M059J (cell line): Measurements from ENCODE around the gene PDE3B. TPM values are rescaled to one million over a fixed set of nuclear protein-coding genes. Genes with fewer than 3 reads are reported as not detected.
"Not testable (repeated sequence)": the region's sequence is repeated elsewhere in the genome, so short reads cannot be mapped to it uniquely, and the experiment has no call there.

ENCODE experiments used
- DNase-seq: peaks from one replicate; pipeline ENCODE4 v3.0.0-alpha.2; 2012; ENCODE audit warnings: low read depth
- total RNA-seq: library from RNA; depleted of rRNA; stranded (reverse); fragments of >200 nt; shearing (Covaris generic); gene quantifications from 2 replicates; pipeline ENCODE4 v1.2.3, GENCODE V29; 2014

The PDE3B gene
- total RNA-seq, 1 experiment from 2014 or later = not detected

DNA sequence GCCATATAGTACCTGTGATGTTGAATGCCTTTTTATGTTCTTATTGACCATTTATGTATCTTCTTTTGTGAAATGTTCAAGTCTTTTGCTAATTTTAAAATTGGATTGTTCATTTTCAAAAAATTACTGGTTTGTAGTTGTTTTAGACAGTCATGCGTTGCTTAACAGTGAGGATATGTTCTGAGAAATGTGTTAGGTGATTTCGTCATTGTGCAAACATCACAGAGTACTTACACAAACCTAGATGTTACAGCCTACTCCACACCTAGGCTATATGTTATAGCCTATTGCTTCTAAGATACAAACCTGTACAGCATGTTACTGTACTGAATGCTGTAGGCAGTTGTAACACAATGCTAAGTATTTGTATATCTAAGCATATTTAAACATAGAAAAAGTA, 32.5 kb downstream of the PDE3B start:
- DNase-seq = no peak

DNA sequence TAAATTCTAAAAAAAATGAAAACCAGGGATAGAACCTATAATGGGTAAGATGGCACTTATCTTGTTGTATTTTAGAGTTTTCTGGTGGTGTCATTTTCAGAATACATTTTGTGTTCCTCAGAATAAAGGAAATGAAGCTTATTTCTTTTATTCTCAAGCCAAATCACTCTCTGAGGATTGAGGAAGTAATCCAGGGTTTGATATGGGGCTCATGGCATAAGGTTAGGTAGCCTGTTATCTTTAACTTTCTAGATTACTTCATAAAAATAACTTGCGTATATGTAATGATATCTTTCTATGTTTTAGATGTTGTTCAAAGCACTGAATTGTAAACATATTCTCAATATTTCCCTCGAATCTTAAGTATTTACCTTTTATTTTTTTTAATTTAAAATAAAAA, 33.5 kb downstream of the PDE3B start:
- no peak for DNase-seq

DNA sequence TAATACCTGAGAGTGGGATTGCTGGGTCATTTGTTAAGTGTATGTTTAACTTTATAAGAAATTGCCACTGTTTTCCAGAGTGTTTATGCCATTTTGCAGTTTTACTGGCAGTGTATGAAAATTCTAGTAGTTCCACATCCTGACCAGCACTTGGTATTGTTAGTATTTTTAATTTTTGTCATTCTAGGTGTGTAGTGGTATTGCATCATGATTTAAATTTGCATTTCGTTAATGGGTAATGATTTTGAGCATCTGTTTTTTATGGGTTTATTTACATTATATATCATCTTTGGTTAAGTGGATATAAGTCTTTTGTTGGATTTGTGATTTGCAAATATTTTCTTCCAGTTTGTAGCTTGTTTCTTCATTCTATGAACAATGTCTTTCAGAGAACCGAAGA, 34.7 kb downstream of the PDE3B start:
- no peak for DNase-seq

DNA sequence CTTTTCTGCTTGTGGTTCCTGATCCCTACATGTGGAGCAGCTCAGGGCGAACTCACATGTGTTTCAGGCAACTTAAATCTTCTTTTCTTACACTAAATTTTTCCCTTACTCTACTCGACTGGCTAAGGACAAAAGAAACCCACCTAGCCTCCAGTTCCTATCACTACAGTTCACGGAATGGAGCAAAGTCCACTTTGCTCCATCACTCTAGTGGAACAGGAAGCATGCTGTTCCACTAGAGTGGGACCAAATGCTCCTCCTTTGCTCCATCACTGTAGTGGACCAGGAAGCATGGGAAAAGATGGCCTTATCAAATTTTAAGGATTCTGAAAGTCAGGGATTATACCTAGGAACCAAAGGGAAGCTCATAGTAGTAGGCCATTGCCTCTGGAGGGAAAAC, 36.1 kb downstream of the PDE3B start:
- no peak for DNase-seq

DNA sequence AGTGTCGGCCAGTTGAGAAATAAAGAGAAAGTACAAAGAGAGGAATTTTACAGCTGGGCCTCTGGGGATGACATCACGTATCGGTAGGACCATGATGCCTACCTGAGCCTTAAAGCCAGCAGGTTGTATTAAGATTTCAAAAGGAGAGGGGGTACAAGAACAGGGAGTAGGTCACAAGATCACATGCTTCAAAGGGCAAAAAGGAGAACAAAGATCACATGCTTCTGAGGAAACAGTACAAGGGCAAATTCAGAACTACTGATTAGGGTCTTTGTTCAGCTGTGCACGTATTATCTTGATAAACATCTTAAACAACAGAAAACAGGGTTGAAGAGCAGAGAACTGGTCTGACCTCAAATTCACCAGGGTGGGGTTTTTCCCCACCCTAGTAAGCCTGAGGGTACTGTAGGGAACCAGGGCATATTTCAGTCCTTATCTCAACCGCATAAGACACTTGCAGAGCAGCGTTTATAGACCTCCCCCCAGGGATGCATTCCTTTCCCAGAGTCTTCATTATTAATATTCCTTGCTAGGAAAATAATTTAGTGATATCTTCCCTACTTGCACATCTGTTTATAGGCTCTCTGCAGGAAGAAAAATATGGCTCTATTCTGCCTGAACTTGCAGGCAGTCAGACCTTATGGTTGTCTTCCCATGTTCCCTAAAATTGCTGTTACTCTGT, 40.8 kb downstream of the PDE3B start:
- not testable (repeated sequence) for DNase-seq

DNA sequence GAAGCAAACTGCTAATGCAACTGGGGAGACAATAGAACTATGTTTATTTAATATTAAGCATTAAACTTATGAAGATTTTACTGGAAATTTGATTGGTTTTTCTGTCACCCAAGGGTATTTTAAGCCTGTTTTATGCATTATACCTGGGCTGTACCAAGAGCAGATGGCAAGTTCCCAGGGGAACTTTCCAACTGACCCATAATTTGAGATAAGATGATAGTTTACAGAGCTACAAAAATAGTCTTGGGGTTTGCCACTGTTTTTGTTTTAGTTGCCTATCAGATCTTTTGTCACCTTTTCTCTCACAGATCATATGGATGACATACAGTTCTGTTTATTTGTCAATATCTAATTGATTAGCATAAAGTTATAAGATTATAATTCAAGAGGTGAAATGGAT, 43.9 kb downstream of the PDE3B start:
- DNase-seq = no peak

DNA sequence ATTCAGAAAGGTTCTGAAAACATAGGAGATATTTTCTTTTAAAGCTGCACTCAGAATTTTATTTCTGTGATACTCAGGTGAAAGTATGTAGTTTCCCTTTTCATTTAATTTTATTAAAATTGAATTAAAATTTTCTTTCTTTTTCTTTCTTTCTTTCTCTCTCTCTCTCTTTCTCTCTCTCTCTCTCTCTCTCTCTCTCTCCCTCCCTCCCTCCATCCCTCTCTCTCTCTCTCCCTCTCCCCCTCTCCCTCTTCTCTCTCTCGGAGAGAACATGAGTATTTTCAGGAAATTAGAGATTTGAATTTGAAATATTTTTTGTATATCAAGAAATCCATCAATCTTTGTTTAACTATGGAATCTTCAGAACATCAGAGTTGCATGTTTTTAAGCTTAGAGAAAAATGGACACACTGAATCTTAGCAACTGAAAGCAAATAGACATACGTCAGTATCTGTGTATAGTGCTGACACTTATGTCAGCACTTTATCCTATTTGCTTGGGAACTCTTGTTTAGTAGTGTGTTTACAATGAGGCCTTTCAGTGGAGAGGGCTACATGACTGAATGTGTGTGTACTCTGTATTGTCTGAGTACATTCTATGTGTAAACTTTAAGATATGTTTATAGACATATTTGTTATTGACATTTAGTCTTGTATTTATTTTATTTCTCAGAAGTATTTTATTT, 44.5 kb downstream of the PDE3B start:
- no peak for DNase-seq

DNA sequence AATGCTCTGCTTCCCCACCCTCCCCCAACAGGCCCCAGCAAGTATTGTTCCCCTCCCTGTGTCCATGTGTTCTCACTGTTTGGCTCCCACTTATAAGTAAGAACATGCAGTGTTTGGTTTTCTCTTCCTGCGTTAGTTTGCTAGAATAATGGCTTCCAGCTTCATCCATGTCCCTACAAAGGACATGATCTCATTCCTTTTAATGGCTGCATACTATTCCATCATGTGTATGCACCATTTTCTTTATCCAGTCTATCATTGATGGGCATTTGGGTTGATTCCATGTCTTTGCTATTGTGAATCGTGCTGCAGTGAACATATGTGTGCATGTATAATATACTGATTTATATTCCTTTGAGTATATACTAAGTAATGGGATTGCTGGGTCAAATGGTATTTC, 52.1 kb downstream of the PDE3B start:
- not testable (repeated sequence) for DNase-seq

DNA sequence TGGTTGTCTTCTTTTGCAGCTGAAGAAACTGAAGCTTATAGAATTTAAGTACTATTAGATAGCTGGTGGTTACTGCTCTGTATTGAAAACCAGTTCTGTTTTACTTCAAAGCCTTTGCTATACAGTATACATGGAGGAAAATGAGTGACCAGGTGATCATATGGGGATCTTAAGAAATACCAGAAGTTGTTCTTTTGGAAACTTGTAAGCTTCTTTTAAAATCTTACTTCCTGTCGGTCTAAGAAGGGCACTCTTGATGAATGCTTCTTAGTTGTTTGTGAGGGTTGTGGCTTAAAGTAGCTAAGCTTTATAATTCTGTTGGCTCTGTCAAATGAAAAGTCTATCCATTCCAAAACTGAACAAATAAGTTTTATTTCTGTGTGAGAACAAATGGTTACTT, 55.2 kb downstream of the PDE3B start:
- DNase-seq = no peak

DNA sequence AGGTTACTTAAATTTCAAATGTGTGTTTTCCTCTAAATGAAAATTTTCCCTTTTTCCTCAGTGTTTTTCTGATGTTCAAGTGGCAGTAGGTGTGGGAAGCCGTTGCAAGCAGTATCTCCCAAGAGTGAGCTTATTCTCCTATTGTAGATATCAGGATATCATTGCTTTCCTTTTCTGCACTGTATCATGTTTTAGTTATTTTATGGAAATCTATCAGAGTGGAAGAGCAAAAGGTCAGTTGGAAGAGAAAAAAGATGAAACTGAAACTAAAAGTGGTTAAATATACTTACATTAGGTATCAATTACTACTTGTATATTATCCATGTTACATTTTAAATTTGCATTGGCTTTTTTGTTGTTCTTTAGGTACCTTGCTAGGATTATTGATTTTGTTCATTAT, 57.0 kb downstream of the PDE3B start:
- no peak for DNase-seq

DNA sequence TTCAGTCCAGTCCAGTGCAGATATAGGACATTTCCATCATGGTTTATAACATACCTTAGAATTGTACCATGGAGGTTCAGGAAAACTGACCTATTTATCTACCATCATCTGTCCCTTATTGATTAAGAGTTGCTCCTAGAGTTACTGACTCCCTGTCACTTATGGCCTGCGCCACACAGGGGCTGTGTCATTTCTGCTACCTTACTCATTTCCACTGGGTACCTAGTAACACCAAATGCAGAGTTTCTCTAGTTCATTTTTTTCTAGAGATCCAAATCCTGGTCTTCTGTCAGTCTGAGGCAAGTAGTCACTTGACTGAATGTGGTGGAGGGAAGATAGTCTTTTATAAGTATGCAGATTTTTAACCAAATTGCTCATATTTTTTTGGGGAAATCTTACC, 59.2 kb downstream of the PDE3B start:
- DNase-seq = no peak

DNA sequence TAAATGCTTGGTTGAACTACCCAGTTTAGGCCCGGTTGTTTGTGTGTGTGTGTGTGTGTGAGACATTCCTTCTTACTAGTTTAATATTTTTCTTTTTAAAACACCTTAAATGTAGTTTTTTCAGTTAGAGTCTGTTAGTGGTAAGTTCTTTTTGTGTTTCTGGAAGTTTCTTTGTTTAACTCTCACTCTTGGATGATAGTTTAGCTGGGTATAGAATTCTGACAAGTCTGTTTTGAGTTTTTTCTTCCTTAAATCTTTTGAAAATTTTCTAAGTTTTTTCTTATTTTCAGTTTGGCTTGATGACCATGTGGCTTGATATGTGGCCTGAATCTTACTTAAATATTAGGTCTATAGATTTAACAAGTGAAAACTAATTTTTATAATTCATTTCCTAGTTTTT, 60.1 kb downstream of the PDE3B start:
- DNase-seq = no peak

DNA sequence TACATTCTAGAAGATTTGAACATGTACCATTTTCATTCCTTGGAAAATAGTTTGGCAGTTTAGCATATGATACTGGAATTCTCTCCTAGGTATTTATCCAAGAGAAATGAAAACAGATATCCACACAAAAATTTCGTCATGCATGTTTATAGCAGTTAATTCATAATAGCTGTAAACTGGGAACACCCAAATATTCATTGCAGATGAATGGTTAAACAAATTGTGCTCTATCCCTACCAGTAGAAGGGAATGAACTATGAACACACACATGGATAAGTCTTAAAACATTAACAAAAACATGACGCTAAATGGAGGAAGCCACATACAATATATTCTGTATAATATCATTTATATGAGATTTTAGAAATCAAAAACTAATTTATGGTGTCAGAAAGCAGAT, 61.5 kb downstream of the PDE3B start:
- no peak for DNase-seq

DNA sequence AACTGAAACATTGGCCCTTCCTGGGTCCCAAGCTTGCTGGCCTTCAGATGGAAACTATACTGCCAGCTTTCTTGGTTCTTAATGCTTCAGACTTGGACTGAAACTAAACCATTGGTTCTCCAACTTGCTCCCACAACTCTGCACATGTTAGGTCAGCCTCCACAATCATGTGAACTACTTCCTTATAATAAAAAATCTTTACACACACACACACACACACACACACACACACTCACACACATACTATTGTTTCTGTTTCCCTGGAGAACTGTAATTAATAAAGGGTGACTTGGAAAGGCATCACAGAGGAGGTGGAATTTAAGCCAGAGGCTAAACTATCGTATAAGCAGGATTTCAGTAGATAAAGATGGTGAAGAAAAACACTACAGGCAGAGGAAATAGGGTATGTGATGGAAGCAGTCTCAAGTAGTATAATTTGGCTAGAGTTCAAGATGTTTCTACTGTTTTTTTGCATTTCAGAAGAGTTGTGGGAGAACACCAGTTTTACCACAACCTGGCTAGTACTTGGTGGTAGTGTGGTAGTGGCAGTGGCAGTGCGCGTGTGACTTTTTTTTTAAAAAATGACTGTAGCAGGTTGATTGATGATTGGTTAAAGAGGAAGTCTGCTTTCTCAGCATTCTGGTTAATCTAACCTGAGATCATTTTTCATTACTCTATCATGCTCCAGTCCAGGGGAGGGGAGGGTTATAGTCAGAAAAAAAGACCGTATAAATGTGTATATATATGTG, 70.1 kb downstream of the PDE3B start:
- DNase-seq = no peak

DNA sequence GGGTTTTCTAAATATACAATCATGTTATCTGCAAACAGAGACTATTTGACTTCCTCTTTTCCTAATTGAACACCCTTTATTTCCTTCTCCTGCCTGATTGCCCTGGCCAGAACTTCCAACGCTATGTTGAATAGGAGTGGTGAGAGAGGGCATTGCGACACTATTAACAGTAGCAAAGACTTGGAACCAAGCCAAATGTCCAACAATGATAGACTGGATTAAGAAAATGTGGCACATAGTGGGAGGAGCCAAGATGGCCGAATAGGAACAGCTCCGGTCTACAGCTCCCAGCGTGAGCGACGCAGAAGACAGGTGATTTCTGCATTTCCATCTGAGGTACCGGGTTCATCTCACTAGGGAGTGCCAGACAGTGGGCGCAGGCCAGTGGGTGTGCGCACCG, 72.1 kb downstream of the PDE3B start:
- not testable (repeated sequence) for DNase-seq

DNA sequence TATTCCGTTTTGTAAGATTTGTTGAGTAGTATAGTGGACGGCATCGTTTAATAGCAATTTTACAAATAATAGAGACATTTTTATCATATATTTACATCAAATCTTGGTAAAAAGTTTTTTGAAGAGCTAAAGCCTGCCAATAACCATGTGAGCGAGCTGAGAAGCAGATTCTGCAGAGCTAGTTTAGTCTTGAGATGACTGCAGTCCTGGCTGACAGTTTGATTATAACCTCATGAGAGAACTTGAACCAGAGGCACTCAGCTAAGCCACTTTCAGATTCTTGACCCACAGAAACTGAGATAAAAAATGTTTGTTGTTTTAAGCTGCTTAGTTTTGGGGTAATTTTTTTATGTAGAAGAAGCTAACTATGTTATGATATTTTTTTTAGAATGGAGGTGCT, 78.9 kb downstream of the PDE3B start:
- DNase-seq = no peak

DNA sequence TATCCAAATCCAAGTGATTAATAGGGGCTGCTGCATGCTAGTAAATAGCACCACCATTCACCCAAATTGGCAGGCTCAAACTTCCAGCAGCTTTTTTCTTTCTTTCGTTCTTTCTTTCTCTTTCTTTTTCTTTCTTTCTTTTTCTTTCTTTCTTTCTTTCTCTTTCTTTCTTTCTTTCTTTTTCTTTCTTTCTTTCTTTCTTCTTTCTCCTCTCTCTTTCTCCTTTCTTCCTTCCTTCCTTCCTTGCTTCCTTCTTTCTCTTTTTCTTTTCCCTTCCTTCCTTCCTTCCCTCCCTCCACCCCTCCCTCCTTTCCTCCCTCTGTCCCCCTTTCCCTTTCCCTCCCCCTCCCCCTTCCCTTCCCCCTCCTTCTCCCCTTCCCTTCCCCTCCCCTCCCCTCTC, 81.5 kb downstream of the PDE3B start:
- no peak for DNase-seq

DNA sequence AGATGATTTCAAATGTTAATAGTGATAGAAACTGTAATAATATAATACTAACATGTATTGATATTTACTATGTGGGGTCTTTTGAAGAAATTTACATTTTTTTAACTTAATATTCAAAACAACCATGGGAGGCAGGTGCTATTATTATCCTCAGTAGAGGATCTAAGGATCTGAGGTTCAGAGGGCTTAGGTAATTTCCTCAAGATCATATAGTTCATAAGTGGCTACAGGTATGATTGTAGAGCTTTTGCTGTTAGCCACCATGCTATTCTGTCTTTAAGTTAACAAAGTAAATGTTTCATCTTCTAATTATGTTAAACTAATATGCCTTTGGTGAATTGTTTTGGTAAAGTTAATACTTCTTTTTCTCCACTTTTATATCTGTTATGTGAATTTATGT, 83.6 kb downstream of the PDE3B start:
- DNase-seq = no peak

DNA sequence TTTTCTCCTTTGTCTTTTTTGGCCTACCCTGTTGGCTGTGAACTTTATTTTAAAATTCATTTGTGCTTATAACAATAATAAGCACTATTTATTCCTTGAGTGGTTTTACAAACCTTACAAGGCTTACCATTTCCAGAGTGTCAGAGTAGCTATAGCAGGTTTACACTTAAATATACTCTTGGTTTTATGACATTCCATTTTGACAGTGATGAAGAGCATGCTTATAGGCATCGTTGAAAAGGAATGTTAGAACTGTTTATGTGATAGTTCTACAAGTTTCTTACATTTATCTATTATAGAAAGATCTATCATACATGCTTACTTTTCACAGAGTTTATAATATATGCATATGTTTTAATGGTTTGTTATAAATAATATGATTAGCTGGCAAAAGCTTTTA, 84.1 kb downstream of the PDE3B start:
- DNase-seq = no peak

DNA sequence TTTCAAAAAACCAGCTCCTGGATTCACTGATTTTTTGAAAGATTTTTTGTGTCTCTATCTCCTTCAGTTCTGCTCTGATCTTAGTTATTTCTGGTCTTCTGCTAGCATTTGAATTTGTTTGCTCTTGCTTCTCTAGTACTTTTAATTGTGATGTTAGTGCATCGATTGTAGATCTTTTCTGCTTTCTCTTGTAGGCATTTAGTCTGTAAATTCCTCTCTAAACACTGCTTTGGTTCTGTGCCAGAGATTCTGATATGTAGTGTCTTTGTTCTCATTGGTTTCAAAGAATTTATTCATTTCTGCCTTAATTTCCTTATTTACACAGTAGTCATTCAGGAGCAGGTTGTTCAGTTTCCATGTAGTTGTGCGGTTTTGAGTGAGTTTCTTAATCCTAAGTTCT, 96.9 kb downstream of the PDE3B start:
- DNase-seq = not testable (repeated sequence)

DNA sequence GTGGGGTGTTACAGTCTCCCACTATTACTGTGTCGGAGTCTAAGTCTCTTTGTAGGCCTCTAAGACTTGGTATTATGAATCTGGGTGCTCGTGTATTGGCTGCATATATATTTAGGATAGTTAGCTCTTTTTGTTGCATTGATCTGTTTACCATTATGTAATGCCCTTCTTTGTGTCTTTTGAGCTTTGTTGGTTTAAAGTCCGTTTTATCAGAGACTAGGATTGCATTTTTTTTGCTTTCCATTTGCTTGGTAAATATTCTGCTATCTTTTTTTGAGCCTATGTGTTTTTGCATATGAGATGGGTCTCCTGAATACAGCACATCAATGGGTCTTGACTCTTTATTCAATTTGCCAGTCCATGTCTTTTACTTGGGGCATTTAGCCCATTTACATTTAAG, 97.6 kb downstream of the PDE3B start:
- no peak for DNase-seq

DNA sequence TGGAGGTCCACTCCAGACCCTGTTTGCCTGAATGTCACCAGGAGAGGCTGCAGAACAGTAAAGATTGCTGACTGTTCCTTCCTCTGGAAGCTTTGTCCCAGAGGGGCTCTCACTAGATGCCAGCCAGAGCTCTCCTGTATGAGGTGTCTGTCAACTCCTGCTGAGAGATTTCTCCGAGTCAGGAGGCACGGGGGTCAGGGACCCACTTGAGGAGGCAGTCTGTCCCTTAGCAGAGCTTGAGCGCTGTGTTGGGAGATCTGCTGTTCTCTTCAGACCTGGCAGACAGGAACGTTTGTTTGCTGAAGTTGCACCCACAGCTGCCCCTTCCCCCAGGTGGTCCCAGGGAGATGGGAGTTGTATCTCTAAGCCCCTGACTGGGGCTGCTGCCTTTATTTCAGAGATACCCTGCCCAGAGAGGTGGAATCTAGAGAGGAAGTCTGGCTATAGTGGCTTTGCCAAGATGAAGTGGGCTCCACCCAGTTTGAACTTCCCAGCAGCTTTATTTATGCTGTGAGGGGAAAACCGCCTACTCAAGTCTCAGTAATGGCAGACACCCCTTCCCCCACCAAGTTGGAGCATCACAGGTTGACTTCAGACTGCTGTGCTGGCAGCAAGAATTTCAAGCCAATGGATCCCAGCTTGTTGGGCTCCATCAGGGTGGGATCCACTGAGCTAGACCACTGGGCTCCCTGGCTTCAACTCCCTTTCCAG, 99.4 kb downstream of the PDE3B start:
- DNase-seq = no peak
